Keratinocyte (primary cell): Measurements from ENCODE around the gene LMO2. TPM values are rescaled to one million over a fixed set of nuclear protein-coding genes. Genes with fewer than 3 reads are reported as not detected.

Experiments
- DNase-seq: peaks from one replicate; pipeline ENCODE4 v3.0.0-alpha.2; 2011; ENCODE audit warnings: low read depth, missing footprints, low spot score
- FAIRE-seq: peaks from 2 replicates; lab custom pipeline; 2011; peaks lifted over from hg19 to GRCh38; lab: Jason Lieb, UNC
- H2AFZ ChIP-seq: 2 replicates; pipeline ENCODE4 v1.6.0; 2012; ENCODE audit warnings: low read length, control low read depth, inconsistent platforms; ENCODE audit not compliant: control insufficient read depth
- H3K27ac ChIP-seq: 2 replicates; pipeline ENCODE4 v1.5.1; 2011; ENCODE audit warnings: low read length; ENCODE audit not compliant: control insufficient read depth, insufficient read depth
- H3K27me3 ChIP-seq: 3 replicates; pipeline ENCODE4 v1.6.0; 2011; ENCODE audit warnings: low read length; ENCODE audit not compliant: control insufficient read depth, insufficient read depth; ENCODE audit errors: extremely low read depth
- H3K36me3 ChIP-seq, 2 experiments: 2 replicates in 1 of 2; 3 replicates in 1 of 2; pipeline ENCODE4 v1.5.1; 2011; ENCODE audit warnings: low read length in 2 of 2, mild to moderate bottlenecking in 1 of 2; ENCODE audit not compliant: control insufficient read depth in 2 of 2, insufficient read depth in 2 of 2; ENCODE audit errors: extremely low read depth in 1 of 2
- H3K4me1 ChIP-seq: 3 replicates; pipeline ENCODE4 v1.5.1; 2011; ENCODE audit warnings: low read length; ENCODE audit not compliant: control insufficient read depth, insufficient read depth; ENCODE audit errors: extremely low read depth
- H3K4me2 ChIP-seq: 3 replicates; pipeline ENCODE4 v1.6.0; 2011; ENCODE audit warnings: low read depth, low read length; ENCODE audit not compliant: control insufficient read depth, insufficient read depth; ENCODE audit errors: extremely low read depth
- H3K4me3 ChIP-seq, 3 experiments: fragments of 200-600 bp in 1 of 3; sonication (generic) in 1 of 3; 2 replicates in 2 of 3; 3 replicates in 1 of 3; pipeline ENCODE4 v1.5.1; 2011 to 2016; ENCODE audit warnings: low read length in 3 of 3, mild to moderate bottlenecking in 3 of 3, control low read depth in 2 of 3, inconsistent platforms in 1 of 3, low read depth in 1 of 3, mixed read lengths in 1 of 3, mixed run types in 1 of 3, moderate library complexity in 1 of 3; ENCODE audit not compliant: control insufficient read depth in 2 of 3, insufficient read depth in 2 of 3; ENCODE audit errors: extremely low read depth in 1 of 3
- H3K79me2 ChIP-seq: 2 replicates; pipeline ENCODE4 v1.6.0; 2012; ENCODE audit warnings: low read length; ENCODE audit not compliant: control insufficient read depth, insufficient read depth
- H3K9ac ChIP-seq: 3 replicates; pipeline ENCODE4 v1.6.0; 2011; ENCODE audit warnings: low read length; ENCODE audit not compliant: control insufficient read depth, insufficient read depth; ENCODE audit errors: extremely low read depth
- H3K9me1 ChIP-seq: 3 replicates; pipeline ENCODE4 v1.6.0; 2011; ENCODE audit warnings: low read length; ENCODE audit not compliant: control insufficient read depth, insufficient read depth; ENCODE audit errors: extremely low read depth
- H3K9me3 ChIP-seq: 2 replicates; pipeline ENCODE4 v1.5.1; 2012; ENCODE audit warnings: low read depth, low read length; ENCODE audit not compliant: control insufficient read depth
- H4K20me1 ChIP-seq: 3 replicates; pipeline ENCODE4 v1.6.0; 2011; ENCODE audit warnings: low read length; ENCODE audit not compliant: control insufficient read depth, insufficient read depth; ENCODE audit errors: extremely low read depth
- CTCF ChIP-seq, 3 experiments: IDR thresholded peaks in 1 of 3; conservative IDR thresholded peaks in 1 of 3; optimal IDR thresholded peaks in 1 of 3; 2 replicates in 2 of 3; 3 replicates in 1 of 3; pipeline versions ENCODE3 to v1.5.1; 2011; ENCODE audit warnings: low read length in 3 of 3, mild to moderate bottlenecking in 3 of 3, moderate library complexity in 2 of 3, control low read depth in 1 of 3, inconsistent platforms in 1 of 3; ENCODE audit not compliant: insufficient read depth in 2 of 3; ENCODE audit errors: extremely low read depth in 1 of 3
- EZH2 ChIP-seq: IDR thresholded peaks from one replicate; pipeline ENCODE4 v1.6.1; 2012; ENCODE audit warnings: inconsistent platforms, mild to moderate bottlenecking, low read length, moderate library complexity
- dilution Hi-C: fragments of 300-500 bp; cut with MboI; formaldehyde crosslinking; loops from one replicate; pipeline ENCODE4 v1.7.0; 2020; ENCODE audit warnings: low sequenced_read_pairs; ENCODE audit not compliant: extremely low pct_ligation_motif_present
- polyA plus RNA-seq, 5 experiments: library from polyadenylated mRNA; depleted of rRNA in 3 of 5; stranded (reverse) in 3 of 5; stranded (forward) in 1 of 5; unstranded in 1 of 5; fragments of >200 nt; gene quantifications; 1 replicate in 1 of 5; 2 replicates in 3 of 5; 3 replicates in 1 of 5; pipeline versions ENCODE4 v1.2.1 to v1.2.3, GENCODE V29; 2011 to 2012; ENCODE audit warnings: missing spikeins in 2 of 5, low read depth in 1 of 5, low replicate concordance in 1 of 5

Gene LMO2
- polyA plus RNA-seq, 1 donor (not counting 4 experiments of a cell fraction or from before 2014, with no cell fraction given): 1.1 TPM

- TF ChIP-seq EZH2 (no peak), CTCF (optimal IDR thresholded peaks at IDR 0.05 in 1 of 3, IDR thresholded peaks at IDR 0.05 in 1 of 3, conservative IDR thresholded peaks at IDR 0.05 in 1 of 3; ENCODE audit: extremely low read depth in 1 of 3, insufficient read depth in 2 of 3, low read length in 3 of 3) (no peak)
- Histone ChIP-seq H3K36me3 (no peaks in the 10 kb centered on the region), H2AFZ (no peak overlapping the region), H3K9ac (no peak overlapping the region), H3K27me3 (no peaks in the 10 kb centered on the region), H3K4me2 (no peak overlapping the region), H4K20me1 (no peaks in the 10 kb centered on the region), H3K9me3 (no peaks in the 10 kb centered on the region), H3K27ac (no peak overlapping the region), H3K4me3 (no peak overlapping the region), H3K9me1 (no peaks in the 10 kb centered on the region), H3K79me2 (no peaks in the 10 kb centered on the region), H3K4me1 (no peaks in the 10 kb centered on the region)
- dilution Hi-C loops: no loop called here
- DNase-seq (no peak), FAIRE-seq (no peak)
These were observed 24.9 kb upstream of the LMO2 start for GRCh38 chr11:33916736-33917135.

- Histone ChIP-seq H3K36me3 (no peaks in the 10 kb centered on the region), H3K79me2 (no peaks in the 10 kb centered on the region), H3K9me1 (no peaks in the 10 kb centered on the region), H3K4me1 (no peaks in the 10 kb centered on the region), H2AFZ (no peak overlapping the region), H4K20me1 (no peaks in the 10 kb centered on the region), H3K4me3 (no peak overlapping the region), H3K4me2 (no peak overlapping the region), H3K9ac (no peak overlapping the region), H3K27me3 (no peaks in the 10 kb centered on the region), H3K9me3 (no peaks in the 10 kb centered on the region), H3K27ac (no peak overlapping the region)
- TF ChIP-seq CTCF (optimal IDR thresholded peaks at IDR 0.05 in 1 of 3, IDR thresholded peaks at IDR 0.05 in 1 of 3, conservative IDR thresholded peaks at IDR 0.05 in 1 of 3; ENCODE audit: extremely low read depth in 1 of 3, insufficient read depth in 2 of 3, low read length in 3 of 3): no peak
- no peak for FAIRE-seq
- dilution Hi-C loops: no loop called here
- no peak for DNase-seq
These were observed 23.6 kb upstream of the LMO2 start for GRCh38 chr11:33915526-33915925.
